Activated T-helper 17 cell treated with anti-CD3 and anti-CD28 coated beads, Interleukin-2, amount 50 U/mL, for 72 hours (primary cell): Measurements from ENCODE around the gene PAK6. TPM values are rescaled to one million over a fixed set of nuclear protein-coding genes. Genes with fewer than 3 reads are reported as not detected.

Experiments used
- ATAC-seq: fragments of 150-1000 bp; cut with Tn5 transposase; replicated peaks from 2 replicates; pipeline ENCODE4 v1.10.0; 2021; ENCODE audit warnings: mild to moderate bottlenecking, moderate library complexity
- H3K27ac Mint-ChIP-seq: one replicate; pipeline ENCODE4 v1.8.0; 2022; ENCODE audit warnings: mixed read lengths
- H3K27me3 Mint-ChIP-seq: one replicate; pipeline ENCODE4 v1.8.0; 2022; ENCODE audit warnings: mixed read lengths
- H3K36me3 Mint-ChIP-seq: one replicate; pipeline ENCODE4 v1.8.0; 2022; ENCODE audit warnings: low read depth, mild to moderate bottlenecking, mixed read lengths
- H3K4me1 Mint-ChIP-seq: one replicate; pipeline ENCODE4 v1.8.0; 2022; ENCODE audit warnings: mixed read lengths
- H3K4me3 Mint-ChIP-seq: one replicate; pipeline ENCODE4 v1.8.0; 2022; ENCODE audit warnings: mild to moderate bottlenecking, mixed read lengths
- H3K9me3 Mint-ChIP-seq: one replicate; pipeline ENCODE4 v1.8.0; 2022; ENCODE audit warnings: mixed read lengths
- total RNA-seq, 2 donors: library from RNA; stranded (reverse); gene quantifications; one replicate each; pipeline ENCODE4 v1.2.3, GENCODE V29; 2022

PAK6 gene
- total RNA-seq, 2 donors from 2014 or later, result 0.42 to 1.4 TPM

DNA sequence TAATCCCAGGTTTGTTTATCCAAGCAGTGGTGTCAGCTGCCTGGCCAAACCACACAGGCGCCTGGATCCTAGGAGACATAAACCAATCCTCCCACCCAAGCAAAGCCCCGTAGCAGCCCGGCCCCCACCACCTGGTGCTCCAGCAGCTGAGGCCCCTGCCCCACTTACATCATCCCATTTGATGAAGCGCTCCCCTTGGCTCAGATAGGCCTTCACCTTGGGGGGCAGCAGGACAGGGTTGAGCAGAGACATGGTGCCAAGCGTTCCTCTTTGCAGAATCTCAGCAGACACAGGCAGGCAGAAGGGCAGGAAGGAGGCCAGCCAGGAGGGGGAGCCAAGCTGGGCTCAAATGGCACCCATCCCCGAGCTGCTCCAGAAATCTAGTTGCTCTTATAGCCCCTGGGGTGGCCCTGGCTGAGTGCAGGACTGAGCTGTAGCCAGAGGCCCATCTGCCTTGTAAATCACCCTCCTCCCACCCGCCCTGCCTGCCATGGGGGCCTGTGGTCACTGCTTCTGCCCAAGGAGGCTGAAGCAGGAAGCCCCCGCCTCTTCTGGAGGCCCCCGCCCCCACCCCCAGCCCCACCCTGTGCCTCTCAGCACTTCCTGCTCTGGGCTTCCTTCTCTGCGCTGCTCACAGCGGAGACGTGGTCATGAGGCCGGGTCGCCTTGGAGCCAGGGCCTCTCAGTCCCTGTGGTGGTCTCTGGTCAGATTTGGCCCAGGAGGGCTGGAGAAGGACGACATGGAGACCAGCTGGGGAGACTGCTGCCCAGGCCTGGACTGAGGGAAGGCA, 68.8 kb downstream of the PAK6 start, which contains the start of gene PLCB2:
Gene PLCB2, minus strand, starts transcription at position 515 of the 791 bp plus-strand sequence. Its CDS starts 263 bp downstream, at position 252.
- peak; percentile 81 for ATAC-seq
- Mint-ChIP-seq H3K4me3 (peak within 1 kb of the TSS; percentile 88), H3K9me3 (no peaks in the 10 kb centered on the region), H3K27ac (peak within 1 kb of the TSS; percentile 94), H3K36me3 (peaks cover 22% of the 10 kb centered on the region), H3K27me3 (no peaks in the 10 kb centered on the region), H3K4me1 (peaks cover 18% of the 10 kb centered on the region)

DNA sequence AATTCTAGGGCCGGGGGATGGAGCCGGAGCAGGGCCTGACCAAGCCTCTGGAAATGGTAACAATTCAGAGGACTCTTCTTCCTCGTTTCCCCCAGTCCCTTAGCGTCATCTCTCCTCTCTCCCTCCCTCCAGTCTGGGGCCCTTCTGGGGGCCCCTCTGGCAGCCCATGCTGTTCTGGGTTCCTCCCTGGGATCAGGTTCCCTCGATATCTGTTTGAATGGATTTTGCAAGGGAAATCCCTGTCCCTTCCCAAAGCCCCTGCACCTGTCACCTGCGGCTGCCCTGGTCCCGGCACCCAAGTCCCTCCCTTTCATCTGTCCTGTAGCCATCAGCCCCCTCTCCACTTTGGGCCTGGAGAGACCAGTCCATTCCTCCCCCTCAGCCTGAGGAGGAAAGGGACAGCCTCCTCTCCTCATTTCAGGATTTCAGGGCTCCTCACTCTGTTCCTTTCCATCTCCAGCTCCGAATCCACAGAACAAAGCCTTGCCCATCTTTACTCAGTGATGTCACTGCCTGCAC, 70.5 kb downstream of the PAK6 start:
- Mint-ChIP-seq H3K27me3 (no peaks in the 10 kb centered on the region), H3K4me1 (peaks cover 16% of the 10 kb centered on the region), H3K36me3 (peaks cover 4% of the 10 kb centered on the region), H3K27ac (peak overlapping the region; percentile 94), H3K4me3 (peak overlapping the region; percentile 88), H3K9me3 (no peaks in the 10 kb centered on the region)
- ATAC-seq, result no peak

DNA sequence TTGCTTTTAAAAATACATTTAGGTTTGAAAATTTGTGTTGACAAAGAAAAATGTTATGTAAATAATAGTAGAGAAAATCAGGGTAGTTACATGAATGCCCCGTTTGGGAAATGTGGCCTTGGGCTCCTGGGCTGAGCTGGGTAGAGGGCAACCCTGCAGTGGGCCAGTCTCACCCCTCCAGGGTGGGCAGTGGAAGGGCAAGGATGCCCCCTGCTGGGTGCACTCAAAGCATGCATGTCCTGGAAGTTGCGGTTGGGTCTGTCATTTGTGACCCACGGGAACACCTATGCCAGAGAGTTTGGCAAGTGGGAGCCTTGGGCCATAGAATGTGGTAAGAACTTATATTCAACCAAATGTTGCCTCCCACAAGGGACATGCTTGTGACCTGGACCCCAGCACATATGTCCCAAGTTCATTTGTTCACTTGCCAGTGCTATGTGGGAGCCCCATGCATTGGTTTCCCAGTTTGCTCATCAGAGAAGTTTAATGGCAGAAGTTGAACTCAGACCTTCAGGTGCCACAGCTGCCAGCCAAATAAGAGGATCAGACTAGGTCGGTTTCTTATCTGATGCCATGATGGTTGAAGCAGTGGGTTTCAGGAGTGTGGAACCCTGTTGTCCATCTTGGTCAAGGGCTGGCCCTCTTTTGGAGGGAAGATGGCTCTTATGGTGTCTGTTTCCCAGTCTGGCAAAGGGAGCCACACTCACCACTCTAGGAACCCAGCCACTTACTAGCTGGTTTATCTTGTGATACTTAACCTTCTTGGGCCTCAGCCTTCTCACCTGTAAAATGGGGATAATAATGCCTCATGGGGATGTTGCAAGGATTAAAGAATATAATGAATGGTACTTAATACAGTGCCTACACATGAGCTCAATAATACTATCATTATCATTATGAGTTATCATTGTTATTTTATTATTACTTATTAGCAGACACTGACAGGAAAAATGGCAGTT, 71.4 kb downstream of the PAK6 start:
- peak overlapping the region; percentile 94 for H3K27ac Mint-ChIP-seq

DNA sequence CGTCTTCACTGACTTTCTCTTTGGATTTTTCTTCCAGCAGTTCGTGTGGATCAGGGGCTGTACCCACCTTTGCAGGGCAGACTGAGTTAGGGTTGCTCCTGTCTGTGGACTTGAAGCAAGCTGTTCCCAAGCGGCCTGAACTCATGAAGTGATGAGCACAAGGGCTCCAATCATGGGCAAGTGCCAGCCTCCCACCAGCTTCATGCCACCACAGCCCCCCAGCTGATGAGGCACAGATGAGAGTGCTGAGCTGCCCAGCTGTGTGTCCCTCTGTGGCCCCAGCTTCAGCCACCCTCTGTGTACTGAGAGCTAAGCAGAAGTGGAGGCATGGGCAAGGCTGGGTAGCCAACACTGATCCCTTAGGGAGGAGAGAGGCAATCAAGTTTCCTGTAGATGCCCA, 72.1 kb downstream of the PAK6 start:
- ATAC-seq, result no peak
- no peak overlapping the region for H3K4me3 Mint-ChIP-seq

More for the DNA sequence above, 71.4 kb downstream of the PAK6 start:
- Mint-ChIP-seq H3K27me3 (no peaks in the 10 kb centered on the region), H3K9me3 (no peaks in the 10 kb centered on the region), H3K4me3 (peak overlapping the region; percentile 88), H3K4me1 (peaks cover 8% of the 10 kb centered on the region), H3K36me3 (no peaks in the 10 kb centered on the region)
- ATAC-seq, result peak; percentile 32

DNA sequence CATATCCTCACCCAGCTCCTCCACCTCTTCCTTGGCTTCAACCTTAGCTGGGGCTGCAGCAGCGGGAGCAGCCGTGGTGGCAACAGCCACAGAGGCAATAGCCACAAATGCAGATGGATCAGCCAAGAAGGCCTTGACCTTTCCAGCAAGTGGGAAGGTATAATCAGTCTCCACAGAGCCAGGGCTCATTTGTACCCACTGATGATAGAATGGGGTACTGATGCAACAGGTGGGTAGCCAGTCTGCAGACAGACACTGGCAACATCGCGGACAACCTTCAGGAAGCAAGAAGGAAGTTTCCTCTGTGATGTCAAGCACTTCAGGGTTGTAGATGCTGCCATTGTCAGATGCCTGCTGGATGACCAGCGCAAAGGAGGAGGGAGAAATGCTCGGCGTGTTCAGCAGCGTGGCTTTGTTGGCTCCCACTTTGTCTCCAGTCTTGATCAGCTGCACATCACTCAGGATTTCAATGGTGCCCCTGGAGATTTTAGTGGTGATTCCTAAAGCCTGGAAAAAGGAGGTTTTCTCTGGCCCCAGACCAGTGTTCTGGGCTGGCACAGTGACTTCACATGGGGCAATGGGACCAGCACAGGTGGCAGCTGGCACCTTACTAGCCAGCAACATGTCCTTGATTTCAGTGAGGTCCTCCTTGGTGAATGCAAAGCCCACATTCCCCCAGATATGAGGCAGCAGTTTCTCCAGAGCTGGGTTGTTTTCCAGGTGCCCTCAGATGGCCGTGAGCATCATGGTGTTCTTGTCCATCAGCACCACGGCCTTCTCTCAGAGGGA, 73.7 kb downstream of the PAK6 start:
- H3K36me3 Mint-ChIP-seq, result no peaks in the 10 kb centered on the region
- H3K9me3 Mint-ChIP-seq, result no peaks in the 10 kb centered on the region
- no peak for ATAC-seq
- peaks cover 8% of the 10 kb centered on the region for H3K27me3 Mint-ChIP-seq
- H3K4me3 Mint-ChIP-seq, result no peak overlapping the region
- no peaks in the 10 kb centered on the region for H3K4me1 Mint-ChIP-seq
- H3K27ac Mint-ChIP-seq, result no peak overlapping the region

More for the DNA sequence above, 72.1 kb downstream of the PAK6 start:
- Mint-ChIP-seq H3K4me1 (peaks cover 8% of the 10 kb centered on the region), H3K9me3 (no peaks in the 10 kb centered on the region), H3K27me3 (no peaks in the 10 kb centered on the region), H3K27ac (no peak overlapping the region), H3K36me3 (no peaks in the 10 kb centered on the region)

DNA sequence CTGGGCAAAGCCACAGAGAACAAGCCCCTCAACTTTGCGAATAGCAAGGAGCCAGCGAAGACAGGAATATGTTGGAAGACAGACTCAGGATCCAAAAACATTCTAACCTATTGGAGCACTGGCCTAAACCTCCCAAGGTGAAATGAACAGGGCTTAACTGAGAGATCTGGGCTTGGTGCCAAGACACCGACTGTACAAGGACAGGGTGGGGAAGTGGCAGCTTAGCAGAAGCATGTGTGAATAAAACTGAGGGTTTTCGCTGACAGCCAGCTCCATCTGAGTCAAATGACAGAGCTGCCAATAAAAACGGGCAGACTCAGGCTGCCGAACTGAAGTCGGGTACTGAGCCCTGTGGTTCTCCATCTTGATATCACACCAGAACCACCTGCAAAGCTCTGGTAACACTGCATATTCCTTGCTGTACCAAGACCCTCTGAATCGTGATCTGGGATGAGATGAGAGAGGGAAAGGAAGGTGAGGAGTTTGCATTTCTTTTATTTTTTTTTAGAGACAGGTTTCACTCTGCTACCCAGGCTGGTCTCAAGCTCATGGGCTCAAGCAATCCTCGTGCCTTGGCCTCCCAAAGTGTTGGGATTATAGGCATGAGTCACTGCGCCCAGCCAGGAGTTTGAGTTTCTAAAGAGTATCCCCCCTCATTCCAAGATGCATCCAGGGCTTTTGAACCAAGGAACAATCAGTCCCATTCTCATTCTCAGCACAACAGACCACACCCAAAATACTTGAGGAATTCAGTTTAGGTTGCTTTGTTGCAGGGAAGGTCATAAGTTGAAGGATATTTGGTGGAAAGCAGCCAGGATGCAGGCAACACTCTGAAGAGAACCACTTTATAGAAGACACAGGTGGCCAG, 74.9 kb downstream of the PAK6 start:
- no peaks in the 10 kb centered on the region for H3K9me3 Mint-ChIP-seq
- no peak overlapping the region for H3K27ac Mint-ChIP-seq
- ATAC-seq, result no peak
- H3K27me3 Mint-ChIP-seq, result peaks cover 8% of the 10 kb centered on the region
- H3K4me3 Mint-ChIP-seq, result no peak overlapping the region
- no peaks in the 10 kb centered on the region for H3K4me1 Mint-ChIP-seq
- no peaks in the 10 kb centered on the region for H3K36me3 Mint-ChIP-seq

DNA sequence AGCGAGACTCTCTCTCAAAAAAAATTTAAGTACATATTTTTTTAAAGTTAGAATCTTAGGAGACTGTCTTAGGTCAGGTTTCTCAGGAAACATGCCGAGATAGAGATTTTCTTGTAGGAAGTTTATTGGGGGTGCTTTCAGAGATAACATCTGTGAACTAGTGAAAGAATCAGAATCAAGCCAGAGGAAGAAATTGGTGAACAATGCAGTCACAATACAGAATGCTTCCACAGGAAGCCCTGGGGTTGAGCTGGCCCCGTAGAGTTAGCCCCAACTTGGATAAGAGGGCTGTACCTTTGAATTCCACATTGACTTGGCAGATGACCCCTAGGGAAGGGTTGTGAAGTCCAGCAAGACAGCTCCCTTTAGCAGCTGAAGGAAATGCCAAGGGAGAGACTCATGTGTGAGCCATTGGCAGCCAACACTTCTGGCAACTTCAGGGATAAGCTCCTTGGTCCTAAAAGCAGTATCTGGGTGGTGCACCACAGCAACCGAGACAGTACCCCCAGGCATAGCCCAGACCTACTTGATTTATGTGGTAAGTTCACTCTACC, 75.9 kb downstream of the PAK6 start:
- Mint-ChIP-seq H3K4me1 (no peaks in the 10 kb centered on the region), H3K9me3 (no peaks in the 10 kb centered on the region), H3K27ac (no peak overlapping the region), H3K27me3 (peaks cover 8% of the 10 kb centered on the region), H3K4me3 (no peak overlapping the region), H3K36me3 (no peaks in the 10 kb centered on the region)
- ATAC-seq, result no peak

DNA sequence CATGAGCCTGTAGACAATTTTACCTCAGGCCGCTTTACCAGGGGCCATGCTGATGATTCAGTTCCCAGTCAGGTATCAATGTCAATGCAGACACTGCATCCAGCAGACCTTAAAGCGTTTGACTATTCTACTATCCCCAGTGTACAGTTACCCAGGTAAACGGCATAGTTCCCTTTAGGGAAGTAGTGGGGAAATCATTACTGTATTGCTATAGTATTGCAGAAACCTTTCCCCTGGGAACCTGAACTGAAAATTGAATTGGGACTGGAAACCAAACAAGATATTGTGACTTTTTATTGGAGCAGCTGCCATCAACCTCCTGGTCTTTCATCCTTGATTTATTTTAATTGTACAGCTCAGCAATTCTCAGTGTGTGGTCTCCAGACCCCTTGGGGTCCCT, 78.1 kb downstream of the PAK6 start:
- Mint-ChIP-seq H3K9me3 (no peaks in the 10 kb centered on the region), H3K27me3 (peaks cover 8% of the 10 kb centered on the region), H3K27ac (no peak overlapping the region), H3K4me3 (no peak overlapping the region), H3K4me1 (peaks cover 7% of the 10 kb centered on the region), H3K36me3 (no peaks in the 10 kb centered on the region)
- ATAC-seq, result no peak

DNA sequence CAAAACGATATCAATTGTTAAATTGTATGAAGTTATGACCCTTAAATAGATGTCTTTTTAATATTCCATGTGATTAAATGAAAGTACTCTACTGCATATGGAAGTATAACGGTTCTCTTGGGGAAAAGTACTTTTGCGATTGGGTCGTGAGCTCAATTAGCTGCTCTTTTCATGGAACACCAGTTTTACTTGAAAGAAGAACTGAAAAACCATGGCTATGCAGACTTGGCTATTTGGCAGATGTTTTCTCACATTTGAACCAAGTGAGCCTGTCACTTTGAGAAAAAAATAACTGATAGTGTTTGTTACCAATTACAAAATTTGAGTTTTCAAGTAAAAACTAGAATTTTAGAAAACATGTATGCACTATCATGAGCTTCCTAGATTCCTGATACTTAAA, 78.7 kb downstream of the PAK6 start:
- H3K4me1 Mint-ChIP-seq, result peaks cover 11% of the 10 kb centered on the region
- ATAC-seq, result no peak
- no peak overlapping the region for H3K4me3 Mint-ChIP-seq
- H3K27ac Mint-ChIP-seq, result no peak overlapping the region
- peaks cover 8% of the 10 kb centered on the region for H3K27me3 Mint-ChIP-seq
- H3K9me3 Mint-ChIP-seq, result no peaks in the 10 kb centered on the region
- no peaks in the 10 kb centered on the region for H3K36me3 Mint-ChIP-seq

DNA sequence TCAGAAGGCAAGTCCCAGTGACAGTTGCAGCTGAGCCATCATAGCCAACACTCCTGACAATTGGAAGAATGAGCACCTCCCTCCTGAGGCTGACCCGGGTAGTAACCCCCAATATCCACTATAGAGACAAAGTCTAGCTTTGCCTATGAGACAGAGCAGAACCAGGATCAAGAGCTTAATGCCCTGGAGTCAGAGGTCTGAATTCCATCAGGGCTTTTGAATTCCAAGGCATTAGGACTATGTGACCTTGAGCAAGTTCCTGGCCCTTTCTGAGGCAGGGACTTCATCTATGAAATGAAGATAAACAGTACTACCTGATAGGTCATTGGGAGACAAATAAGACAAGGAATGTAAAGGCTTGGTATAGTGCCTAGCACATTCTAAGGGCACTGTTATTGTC, 81.5 kb downstream of the PAK6 start:
- H3K4me1 Mint-ChIP-seq, result peaks cover 11% of the 10 kb centered on the region
- no peak overlapping the region for H3K4me3 Mint-ChIP-seq
- no peaks in the 10 kb centered on the region for H3K9me3 Mint-ChIP-seq
- ATAC-seq, result no peak
- peaks cover 8% of the 10 kb centered on the region for H3K27me3 Mint-ChIP-seq
- H3K36me3 Mint-ChIP-seq, result no peaks in the 10 kb centered on the region
- H3K27ac Mint-ChIP-seq, result no peak overlapping the region

DNA sequence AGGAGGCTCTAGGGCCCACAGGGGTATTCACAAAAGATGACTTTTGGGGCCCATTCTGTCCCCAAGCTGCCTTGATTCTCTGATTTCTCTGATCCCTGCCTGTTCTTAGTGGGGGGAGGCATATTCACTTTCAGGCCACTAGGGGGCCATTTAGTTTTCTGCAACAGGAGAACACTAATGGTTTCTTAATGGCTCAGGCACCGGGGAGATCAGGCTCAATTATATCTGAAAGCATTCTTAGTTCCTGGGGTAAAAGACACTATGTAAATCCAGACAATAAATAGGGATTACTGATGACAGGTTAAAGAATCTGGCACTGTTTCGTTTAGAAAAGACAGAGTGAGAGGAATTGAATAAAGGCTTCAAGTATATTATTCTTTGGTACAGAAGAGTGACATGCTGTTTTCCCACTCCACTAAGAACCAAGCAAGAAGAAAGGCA, 82.1 kb downstream of the PAK6 start:
- Mint-ChIP-seq H3K36me3 (no peaks in the 10 kb centered on the region), H3K9me3 (no peaks in the 10 kb centered on the region), H3K27ac (no peak overlapping the region), H3K27me3 (peaks cover 8% of the 10 kb centered on the region), H3K4me1 (peaks cover 11% of the 10 kb centered on the region), H3K4me3 (no peak overlapping the region)
- ATAC-seq, result peak; percentile 49

DNA sequence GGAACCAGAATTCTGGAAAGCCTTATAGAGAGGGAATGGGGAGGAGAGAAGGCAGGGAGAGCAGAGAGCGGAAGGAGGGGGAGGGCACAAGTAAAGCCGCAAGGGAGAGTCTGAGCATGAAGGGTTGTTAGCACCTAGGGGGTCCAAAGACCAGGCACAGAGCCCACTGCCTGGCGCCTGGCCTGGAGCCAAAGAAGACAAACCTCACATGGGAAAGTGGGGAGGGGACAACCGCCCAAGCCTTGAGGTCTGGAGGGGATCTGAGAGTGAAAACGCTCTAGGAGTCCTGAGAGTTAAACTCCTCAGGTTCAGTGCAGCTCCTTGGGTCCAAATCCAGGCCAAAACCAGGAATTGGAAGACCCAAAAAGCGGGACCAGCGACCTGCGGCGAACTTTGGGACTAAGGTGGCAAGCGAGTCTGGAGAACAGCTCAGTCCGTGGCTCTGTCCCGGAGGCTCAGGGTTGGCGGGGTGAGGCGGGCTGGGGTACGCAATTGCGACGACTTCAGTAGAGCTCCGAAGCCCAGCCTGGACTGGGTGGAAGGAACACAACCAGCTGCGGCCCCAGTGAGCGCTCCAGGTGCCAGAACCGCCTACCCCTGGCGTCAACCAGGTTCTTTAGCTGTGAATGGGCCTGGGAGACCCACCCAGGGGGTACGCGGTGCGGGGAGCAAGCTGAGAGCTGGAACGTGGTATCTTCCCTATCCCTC, 83.8 kb downstream of the PAK6 start:
- peak; percentile 1 for ATAC-seq
- Mint-ChIP-seq H3K4me3 (peak overlapping the region; percentile 64), H3K27me3 (no peaks in the 10 kb centered on the region), H3K27ac (no peak overlapping the region), H3K9me3 (no peaks in the 10 kb centered on the region), H3K36me3 (no peaks in the 10 kb centered on the region), H3K4me1 (peaks cover 11% of the 10 kb centered on the region)
